Fibroblast of skin of abdomen (primary cell): ENCODE measurements around the gene ACTL9.

ENCODE experiments used
- DNase-seq: peaks from one replicate; pipeline ENCODE4 v3.0.0-alpha.2; 2013

ACTL9 gene

GRCh38 chr19:8684001-8684902 lies 14.3 kb downstream of the ACTL9 start:
- no peak for DNase-seq

- no peak for DNase-seq
Observed at GRCh38 chr19:8682931-8683330, 15.7 kb downstream of the ACTL9 start.

GRCh38 chr19:8682472-8682871 lies 16.1 kb downstream of the ACTL9 start:
- DNase-seq = no peak

- no peak for DNase-seq
Observed at GRCh38 chr19:8681345-8682029, 17.1 kb downstream of the ACTL9 start.

GRCh38 chr19:8680676-8681344 lies 17.8 kb downstream of the ACTL9 start:
- no peak for DNase-seq

GRCh38 chr19:8678244-8678807 lies 20.3 kb downstream of the ACTL9 start:
- no peak for DNase-seq

- DNase-seq = no peak
Observed at GRCh38 chr19:8675066-8675465, 23.5 kb downstream of the ACTL9 start.

- DNase-seq = no peak
Observed at GRCh38 chr19:8673276-8673891, 25.2 kb downstream of the ACTL9 start.

- no peak for DNase-seq
Observed at GRCh38 chr19:8666814-8667405, 31.7 kb downstream of the ACTL9 start.

GRCh38 chr19:8665468-8666213 lies 33.0 kb downstream of the ACTL9 start:
- no peak for DNase-seq

GRCh38 chr19:8664671-8665057 lies 33.9 kb downstream of the ACTL9 start:
- no peak for DNase-seq

- DNase-seq = no peak
Observed at GRCh38 chr19:8663920-8664670, 34.5 kb downstream of the ACTL9 start.

- DNase-seq = no peak
Observed at GRCh38 chr19:8662263-8662662, 36.3 kb downstream of the ACTL9 start.

GRCh38 chr19:8659905-8660304 lies 38.7 kb downstream of the ACTL9 start:
- DNase-seq = no peak

- DNase-seq = no peak
Observed at GRCh38 chr19:8657869-8658268, 40.7 kb downstream of the ACTL9 start.

- DNase-seq = no peak
Observed at GRCh38 chr19:8655340-8655709, 43.3 kb downstream of the ACTL9 start.

- DNase-seq = peak; percentile 31
Observed at GRCh38 chr19:8654591-8655339, 43.8 kb downstream of the ACTL9 start.

GRCh38 chr19:8648240-8648639 lies 50.4 kb downstream of the ACTL9 start:
- DNase-seq = no peak
